NCI-H2196 treated with DMSO at 0.1 percent for 48 hours (cell line): ENCODE measurements around the gene RBMY1A1.
"Not testable (repeated sequence)": the region's sequence is repeated elsewhere in the genome, so short reads cannot be mapped to it uniquely, and the experiment has no call there.

ENCODE experiments used
- DNase-seq: peaks from one replicate; lab custom pipeline; 2025; ENCODE audit not compliant: unreplicated experiment; lab: John Stamatoyannopoulos, UW

Gene RBMY1A1

DNA sequence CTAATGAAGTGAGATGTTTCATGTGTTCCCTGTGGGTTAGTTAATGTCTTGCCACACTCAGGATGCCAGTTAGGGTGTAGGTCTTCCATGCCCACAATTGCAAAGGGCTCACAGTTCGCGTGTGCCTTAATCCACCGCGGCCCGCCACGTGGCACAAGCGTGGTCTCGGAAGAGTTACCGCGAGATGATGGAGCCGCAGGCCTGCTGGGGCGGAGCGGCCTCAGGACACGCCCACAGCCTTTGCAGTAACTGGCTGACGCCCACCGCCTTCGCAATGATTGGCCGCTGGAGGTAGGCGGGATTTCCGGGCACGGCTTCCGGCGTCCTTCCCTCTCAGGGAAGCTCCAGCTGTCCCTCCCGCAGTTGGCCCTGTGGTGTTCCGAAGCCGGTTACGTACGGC, at the start of gene RBMY1A1:
Gene RBMY1A1, plus strand, starts transcription at position 301 of the 400 bp plus-strand sequence. CDS start 2,013 bp downstream, outside the sequence.
- not testable (repeated sequence) for DNase-seq

DNA sequence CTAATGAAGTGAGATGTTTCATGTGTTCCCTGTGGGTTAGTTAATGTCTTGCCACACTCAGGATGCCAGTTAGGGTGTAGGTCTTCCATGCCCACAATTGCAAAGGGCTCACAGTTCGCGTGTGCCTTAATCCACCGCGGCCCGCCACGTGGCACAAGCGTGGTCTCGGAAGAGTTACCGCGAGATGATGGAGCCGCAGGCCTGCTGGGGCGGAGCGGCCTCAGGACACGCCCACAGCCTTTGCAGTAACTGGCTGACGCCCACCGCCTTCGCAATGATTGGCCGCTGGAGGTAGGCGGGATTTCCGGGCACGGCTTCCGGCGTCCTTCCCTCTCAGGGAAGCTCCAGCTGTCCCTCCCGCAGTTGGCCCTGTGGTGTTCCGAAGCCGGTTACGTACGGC, 23.6 kb upstream of the RBMY1A1 start, which contains the start of gene RBMY1B:
Gene RBMY1B, plus strand, starts transcription at position 301 of the 400 bp plus-strand sequence. CDS start 2,013 bp downstream, outside the sequence.
- not testable (repeated sequence) for DNase-seq

- DNase-seq = not testable (repeated sequence)
These were observed 24.8 kb downstream of the RBMY1A1 start for GRCh38 chrY:21559316-21559984.

DNA sequence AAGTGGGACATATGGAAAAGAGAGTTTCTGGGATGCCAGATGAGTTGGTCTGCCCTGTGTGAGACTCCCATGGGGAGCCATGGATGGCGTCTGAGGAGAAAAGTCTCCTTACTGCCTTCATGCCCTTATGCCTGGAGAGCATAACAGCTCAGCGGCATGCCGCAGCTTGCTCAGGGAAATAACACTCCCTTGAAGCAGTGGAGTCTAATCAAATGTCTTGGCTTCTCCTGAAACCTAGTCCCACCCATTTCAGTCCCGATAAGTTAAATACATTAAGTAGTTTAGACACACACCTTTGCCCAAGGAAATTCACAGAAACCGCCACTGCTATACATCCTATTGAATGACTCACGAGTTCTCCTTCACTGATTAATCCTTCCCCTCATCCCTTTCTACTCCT, 50.8 kb downstream of the RBMY1A1 start:
- no peak for DNase-seq

GRCh38 chrY:21586454-21586853, 51.8 kb downstream of the RBMY1A1 start:
- not testable (repeated sequence) for DNase-seq

DNA sequence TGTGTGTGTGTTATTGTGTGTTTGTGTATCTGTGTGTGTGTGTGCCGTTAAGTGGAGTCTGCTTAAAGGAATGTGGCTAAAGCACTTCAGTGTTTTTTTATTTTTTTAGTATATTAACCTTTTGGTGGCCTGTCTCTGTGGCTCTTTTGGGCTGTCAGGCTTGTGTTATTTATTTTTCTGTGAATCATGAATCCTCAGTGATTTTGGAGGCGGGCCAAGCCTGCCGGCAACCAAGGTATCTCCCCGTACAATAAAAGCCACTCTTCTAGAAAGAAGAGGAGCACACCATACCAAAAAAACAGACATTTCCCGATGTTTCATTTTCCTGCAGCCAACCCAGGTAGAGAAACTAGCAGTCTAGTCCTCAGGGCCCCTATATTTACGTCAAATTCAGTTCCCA, 57.4 kb downstream of the RBMY1A1 start:
- no peak for DNase-seq

DNA sequence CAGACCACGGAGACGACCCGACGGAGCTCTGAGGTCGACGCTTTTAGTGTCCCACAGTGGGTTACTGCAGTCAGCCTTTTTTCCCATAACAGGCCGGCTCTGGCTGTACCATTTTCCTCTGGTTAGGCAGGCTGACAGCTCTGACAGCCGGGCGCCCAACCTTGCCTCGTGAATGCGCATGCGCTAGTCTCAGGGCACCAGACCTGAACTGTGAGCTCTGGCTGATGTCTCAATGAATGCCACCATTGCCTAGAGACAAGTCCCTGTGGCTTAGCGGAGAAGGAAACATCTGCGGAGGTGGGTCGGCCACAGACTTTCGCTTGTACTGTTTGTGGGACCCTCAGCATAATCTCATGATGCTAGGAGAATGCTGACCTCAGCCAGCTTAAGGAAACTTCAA, 61.6 kb downstream of the RBMY1A1 start:
- not testable (repeated sequence) for DNase-seq
